HUES48 (cell line): ENCODE results near the gene OR10AG1.

ENCODE experiments used
- H3K27ac ChIP-seq: one replicate; pipeline ENCODE4 v1.7.0; 2013; ENCODE audit warnings: low read depth, low read length, inconsistent platforms
- H3K27me3 ChIP-seq: 2 replicates; pipeline ENCODE4 v1.6.1; 2013; ENCODE audit warnings: mild to moderate bottlenecking, low read length; ENCODE audit not compliant: control insufficient read depth, insufficient read depth
- H3K36me3 ChIP-seq: 2 replicates; pipeline ENCODE4 v1.6.1; 2013; ENCODE audit warnings: low read length; ENCODE audit not compliant: control insufficient read depth, insufficient read depth
- H3K4me1 ChIP-seq: 2 replicates; pipeline ENCODE4 v1.6.1; 2013; ENCODE audit warnings: mild to moderate bottlenecking, low read length; ENCODE audit not compliant: control insufficient read depth, insufficient read depth
- H3K4me3 ChIP-seq: 2 replicates; pipeline ENCODE4 v1.5.1; 2013; ENCODE audit warnings: mild to moderate bottlenecking, low read depth, low read length
- H3K9ac ChIP-seq: 2 replicates; pipeline ENCODE4 v1.6.1; 2013; ENCODE audit warnings: mild to moderate bottlenecking, low read depth, low read length, moderate library complexity
- H3K9me3 ChIP-seq: 2 replicates; pipeline ENCODE4 v1.6.1; 2013; ENCODE audit warnings: low read length; ENCODE audit not compliant: control insufficient read depth, insufficient read depth

The OR10AG1 gene

GRCh38 chr11:55969845-55970244 lies at the start of gene OR10AG1:
Gene OR10AG1, minus strand, starts transcription at chr11:55969945. Its CDS starts 38 bp downstream, at chr11:55969907.
- H3K9ac ChIP-seq, result no peak within 1 kb of the TSS
- H3K9me3 ChIP-seq, result no peaks in the 10 kb centered on the region
- H3K27ac ChIP-seq, result no peak within 1 kb of the TSS
- H3K4me1 ChIP-seq, result no peaks in the 10 kb centered on the region
- no peaks in the 10 kb centered on the region for H3K36me3 ChIP-seq
- H3K27me3 ChIP-seq, result no peaks in the 10 kb centered on the region
- H3K4me3 ChIP-seq, result no peak within 1 kb of the TSS

- Histone ChIP-seq H3K36me3 (no peaks in the 10 kb centered on the region), H3K4me1 (no peaks in the 10 kb centered on the region), H3K4me3 (no peak overlapping the region), H3K27ac (no peak overlapping the region), H3K9ac (no peak overlapping the region), H3K27me3 (no peaks in the 10 kb centered on the region), H3K9me3 (no peaks in the 10 kb centered on the region)
These were observed 44.1 kb upstream of the OR10AG1 start for GRCh38 chr11:56013805-56014204.

- Histone ChIP-seq H3K9ac (no peak overlapping the region), H3K4me1 (no peaks in the 10 kb centered on the region), H3K36me3 (no peaks in the 10 kb centered on the region), H3K4me3 (no peak overlapping the region), H3K9me3 (no peaks in the 10 kb centered on the region), H3K27me3 (no peaks in the 10 kb centered on the region), H3K27ac (no peak overlapping the region)
These were observed 41.0 kb upstream of the OR10AG1 start for GRCh38 chr11:56010716-56011115.

GRCh38 chr11:55994525-55994924 lies 24.8 kb upstream of the OR10AG1 start, which contains the start of gene OR5F1:
Gene OR5F1, minus strand, starts transcription at chr11:55994625. Its CDS starts 0 bp downstream, at chr11:55994625.
- Histone ChIP-seq H3K4me1 (peaks cover 6% of the 10 kb centered on the region; the same call in 1 of the 2 replicates), H3K9ac (no peak within 1 kb of the TSS), H3K4me3 (no peak within 1 kb of the TSS; the same call in 1 of the 2 replicates), H3K27ac (no peak within 1 kb of the TSS), H3K36me3 (no peaks in the 10 kb centered on the region), H3K9me3 (peaks cover 2% of the 10 kb centered on the region; the same call in 1 of the 2 replicates), H3K27me3 (no peaks in the 10 kb centered on the region)

- Histone ChIP-seq H3K36me3 (no peaks in the 10 kb centered on the region), H3K9me3 (no peaks in the 10 kb centered on the region), H3K4me3 (no peak overlapping the region), H3K27me3 (no peaks in the 10 kb centered on the region), H3K9ac (no peak overlapping the region), H3K27ac (no peak overlapping the region), H3K4me1 (no peaks in the 10 kb centered on the region)
These were observed 1.2 kb upstream of the OR10AG1 start for GRCh38 chr11:55970935-55971334.

- Histone ChIP-seq H3K27me3 (no peaks in the 10 kb centered on the region), H3K4me1 (no peaks in the 10 kb centered on the region), H3K9me3 (no peaks in the 10 kb centered on the region), H3K36me3 (no peaks in the 10 kb centered on the region), H3K27ac (no peak overlapping the region), H3K4me3 (no peak overlapping the region), H3K9ac (no peak overlapping the region)
These were observed 1.8 kb downstream of the OR10AG1 start for GRCh38 chr11:55967914-55968313.

- Histone ChIP-seq H3K9me3 (no peaks in the 10 kb centered on the region), H3K9ac (no peak overlapping the region), H3K4me1 (no peaks in the 10 kb centered on the region), H3K27ac (no peak overlapping the region), H3K36me3 (no peaks in the 10 kb centered on the region), H3K27me3 (no peaks in the 10 kb centered on the region), H3K4me3 (no peak overlapping the region)
These were observed 3.4 kb downstream of the OR10AG1 start for GRCh38 chr11:55966391-55966790.

GRCh38 chr11:55956521-55956920 lies 13.2 kb downstream of the OR10AG1 start:
- Histone ChIP-seq H3K4me1 (no peaks in the 10 kb centered on the region), H3K9ac (no peak overlapping the region), H3K4me3 (no peak overlapping the region), H3K36me3 (no peaks in the 10 kb centered on the region), H3K27ac (no peak overlapping the region), H3K27me3 (no peaks in the 10 kb centered on the region), H3K9me3 (peaks cover 7% of the 10 kb centered on the region; the same call in 1 of the 2 replicates)

- Histone ChIP-seq H3K4me1 (no peaks in the 10 kb centered on the region), H3K4me3 (no peak overlapping the region), H3K27me3 (no peaks in the 10 kb centered on the region), H3K9ac (no peak overlapping the region), H3K9me3 (0 out of 2 replicates have a peak, but pooled peaks cover 3% of the 10 kb centered on the region), H3K27ac (no peak overlapping the region), H3K36me3 (no peaks in the 10 kb centered on the region)
These were observed 20.4 kb downstream of the OR10AG1 start for GRCh38 chr11:55949330-55949729.

- Histone ChIP-seq H3K9ac (no peak overlapping the region), H3K4me1 (no peaks in the 10 kb centered on the region), H3K36me3 (no peaks in the 10 kb centered on the region), H3K27ac (no peak overlapping the region), H3K27me3 (no peaks in the 10 kb centered on the region), H3K4me3 (no peak overlapping the region), H3K9me3 (0 out of 2 replicates have a peak, but pooled peaks cover 3% of the 10 kb centered on the region)
These were observed 26.9 kb downstream of the OR10AG1 start for GRCh38 chr11:55942785-55943392.

GRCh38 chr11:55936300-55936699 lies 33.4 kb downstream of the OR10AG1 start, which contains the start of gene OR5I1:
Gene OR5I1, minus strand, starts transcription at chr11:55936400. Its CDS starts 0 bp downstream, at chr11:55936400.
- Histone ChIP-seq H3K27ac (no peak within 1 kb of the TSS), H3K9me3 (peaks cover 14% of the 10 kb centered on the region; the same call in 1 of the 2 replicates), H3K4me3 (no peak within 1 kb of the TSS), H3K36me3 (no peaks in the 10 kb centered on the region), H3K9ac (no peak within 1 kb of the TSS), H3K4me1 (no peaks in the 10 kb centered on the region), H3K27me3 (no peaks in the 10 kb centered on the region)
